Thymus (tissue), 11 donors: ENCODE measurements around the gene PRKAG2. TPM values are rescaled to one million over a fixed set of nuclear protein-coding genes. Genes with fewer than 3 reads are reported as not detected.

Source experiments
- DNase-seq, 9 donors: peaks; one replicate each; pipeline ENCODE4 v3.0.0-alpha.2; 2013; ENCODE audit warnings: low spot score in 9 of 9, low read depth in 6 of 9, missing footprints in 1 of 9
- H3K27ac ChIP-seq, 2 donors: one replicate each; pipeline ENCODE4 v1.5.1; 2013; ENCODE audit warnings: control low read depth in 1 of 2, low read depth in 1 of 2, low read length in 1 of 2, mild to moderate bottlenecking in 1 of 2, moderate library complexity in 1 of 2
- H3K27me3 ChIP-seq, 2 donors: one replicate each; pipeline ENCODE4 v1.5.1; 2013; ENCODE audit warnings: low read length in 1 of 2; ENCODE audit not compliant: control insufficient read depth in 2 of 2, insufficient read depth in 1 of 2
- H3K36me3 ChIP-seq, 2 donors: one replicate each; pipeline ENCODE4 v1.5.1; 2013; ENCODE audit warnings: low read length in 1 of 2, mild to moderate bottlenecking in 1 of 2, moderate library complexity in 1 of 2; ENCODE audit not compliant: control insufficient read depth in 2 of 2, insufficient read depth in 2 of 2
- H3K4me1 ChIP-seq, 2 donors: one replicate each; pipeline ENCODE4 v1.5.1; 2013; ENCODE audit warnings: low read length in 2 of 2; ENCODE audit not compliant: control insufficient read depth in 2 of 2, insufficient read depth in 2 of 2
- H3K4me3 ChIP-seq, 2 donors: one replicate each; pipeline ENCODE4 v1.5.1; 2013; ENCODE audit warnings: low read length in 2 of 2, control low read depth in 1 of 2, mild to moderate bottlenecking in 1 of 2
- H3K9me3 ChIP-seq, 2 donors: one replicate each; pipeline ENCODE4 v1.5.1; 2013; ENCODE audit warnings: low read length in 1 of 2, mild to moderate bottlenecking in 1 of 2; ENCODE audit not compliant: control insufficient read depth in 2 of 2, insufficient read depth in 1 of 2
- WGBS: extraction: QIAGEN DNeasy Blood & Tissue Kit; methylation state at CpG from one replicate; pipeline ENCODE4 v1.1.7; 2013; 5-methylcytosine and 5-hydroxymethylcytosine counted together
- polyA plus RNA-seq: library from polyadenylated mRNA; stranded (reverse); fragments of 200-250 nt; gene quantifications from one replicate; pipeline ENCODE4 v1.2.3, GENCODE V29; 2013
- total RNA-seq: library from RNA; stranded (reverse); fragments of 120-200 nt; gene quantifications from one replicate; pipeline ENCODE4 v1.2.4, GENCODE V29; 2013
- donor health status: healthy.

The PRKAG2 gene
- total and polyA plus RNA-seq, 2 donors: 5.1 to 33.7 TPM

- Histone ChIP-seq H3K4me3 (no peak overlapping the region), H3K9me3 (peaks cover 0 to 11% of the 10 kb centered on the region in 2 donors), H3K4me1 (peaks cover 0 to 7% of the 10 kb centered on the region in 2 donors), H3K27me3 (peaks cover 0 to 26% of the 10 kb centered on the region in 2 donors), H3K27ac (no peak overlapping the region), H3K36me3 (no peaks in the 10 kb centered on the region)
- WGBS: 86% methylated on average over 25 of the region's 25 CpGs
- no peak for DNase-seq
Measured at GRCh38 chr7:151735851-151736402, 141.0 kb downstream of the PRKAG2 start.

- WGBS: 42% methylated on average over 9 of the region's 9 CpGs
- no peak overlapping the region for H3K4me3 ChIP-seq
- H3K27ac ChIP-seq: no peak overlapping the region
- H3K4me1 ChIP-seq: peaks cover 0 to 7% of the 10 kb centered on the region in 2 donors
- no peaks in the 10 kb centered on the region for H3K36me3 ChIP-seq
- peaks cover 0 to 11% of the 10 kb centered on the region in 2 donors for H3K9me3 ChIP-seq
- no peak for DNase-seq
- H3K27me3 ChIP-seq: peaks cover 0 to 26% of the 10 kb centered on the region in 2 donors
Measured at GRCh38 chr7:151735186-151735850, 141.6 kb downstream of the PRKAG2 start.

GRCh38 chr7:151732834-151733592, 143.9 kb downstream of the PRKAG2 start:
- Histone ChIP-seq H3K4me3 (no peak overlapping the region), H3K36me3 (no peaks in the 10 kb centered on the region), H3K27ac (no peak overlapping the region), H3K9me3 (peaks cover 0 to 4% of the 10 kb centered on the region in 2 donors), H3K27me3 (peaks cover 0 to 26% of the 10 kb centered on the region in 2 donors), H3K4me1 (peaks cover 0 to 7% of the 10 kb centered on the region in 2 donors)
- WGBS: 97% methylated on average over 9 of the region's 9 CpGs
- no peak for DNase-seq

GRCh38 chr7:151732292-151732691, 144.6 kb downstream of the PRKAG2 start:
- H3K27ac ChIP-seq: no peak overlapping the region
- no peak for DNase-seq
- no peak overlapping the region for H3K4me3 ChIP-seq
- WGBS: 95% methylated on average over 13 of the region's 13 CpGs
- H3K27me3 ChIP-seq: peaks cover 0 to 24% of the 10 kb centered on the region in 2 donors
- H3K36me3 ChIP-seq: no peaks in the 10 kb centered on the region
- H3K9me3 ChIP-seq: peaks cover 0 to 4% of the 10 kb centered on the region in 2 donors
- peaks cover 0 to 7% of the 10 kb centered on the region in 2 donors for H3K4me1 ChIP-seq

GRCh38 chr7:151731022-151731441, 145.9 kb downstream of the PRKAG2 start:
- no peak overlapping the region for H3K4me3 ChIP-seq
- DNase-seq: no peak
- WGBS: 97% methylated on average over 8 of the region's 8 CpGs
- peaks cover 0 to 6% of the 10 kb centered on the region in 2 donors for H3K4me1 ChIP-seq
- peaks cover 0 to 4% of the 10 kb centered on the region in 2 donors for H3K9me3 ChIP-seq
- H3K27me3 ChIP-seq: peaks cover 0 to 11% of the 10 kb centered on the region in 2 donors
- H3K27ac ChIP-seq: no peak overlapping the region
- no peaks in the 10 kb centered on the region for H3K36me3 ChIP-seq

GRCh38 chr7:151730591-151730990, 146.3 kb downstream of the PRKAG2 start:
- DNase-seq: no peak
- H3K4me1 ChIP-seq: peaks cover 0 to 6% of the 10 kb centered on the region in 2 donors
- peaks cover 0 to 6% of the 10 kb centered on the region in 2 donors for H3K27me3 ChIP-seq
- no peak overlapping the region for H3K27ac ChIP-seq
- no peaks in the 10 kb centered on the region for H3K36me3 ChIP-seq
- whole genome bisulfite sequencing: 95% methylated on average over 9 of the region's 9 CpGs
- H3K4me3 ChIP-seq: no peak overlapping the region
- H3K9me3 ChIP-seq: no peaks in the 10 kb centered on the region

GRCh38 chr7:151729521-151729921, 147.4 kb downstream of the PRKAG2 start:
- WGBS: 96% methylated on average over 15 of the region's 15 CpGs
- Histone ChIP-seq H3K4me1 (peaks cover 0 to 5% of the 10 kb centered on the region in 2 donors), H3K36me3 (no peaks in the 10 kb centered on the region), H3K4me3 (no peak overlapping the region), H3K27ac (no peak overlapping the region), H3K9me3 (no peaks in the 10 kb centered on the region), H3K27me3 (no peaks in the 10 kb centered on the region)
- no peak for DNase-seq

GRCh38 chr7:151728746-151729145, 148.2 kb downstream of the PRKAG2 start:
- Histone ChIP-seq H3K9me3 (no peaks in the 10 kb centered on the region), H3K36me3 (no peaks in the 10 kb centered on the region), H3K4me1 (peaks cover 0 to 5% of the 10 kb centered on the region in 2 donors), H3K4me3 (no peak overlapping the region), H3K27ac (no peak overlapping the region), H3K27me3 (no peaks in the 10 kb centered on the region)
- 98% methylated on average over 14 of the region's 14 CpGs for WGBS
- no peak for DNase-seq

GRCh38 chr7:151728286-151728660, 148.6 kb downstream of the PRKAG2 start:
- Histone ChIP-seq H3K4me3 (no peak overlapping the region), H3K4me1 (peaks cover 0 to 5% of the 10 kb centered on the region in 2 donors), H3K27ac (no peak overlapping the region), H3K36me3 (no peaks in the 10 kb centered on the region), H3K27me3 (no peaks in the 10 kb centered on the region), H3K9me3 (no peaks in the 10 kb centered on the region)
- DNase-seq: no peak
- 96% methylated on average over 8 of the region's 8 CpGs for WGBS
